ENCODE measurements around the gene SLC1A1.

Gene SLC1A1

DNA sequence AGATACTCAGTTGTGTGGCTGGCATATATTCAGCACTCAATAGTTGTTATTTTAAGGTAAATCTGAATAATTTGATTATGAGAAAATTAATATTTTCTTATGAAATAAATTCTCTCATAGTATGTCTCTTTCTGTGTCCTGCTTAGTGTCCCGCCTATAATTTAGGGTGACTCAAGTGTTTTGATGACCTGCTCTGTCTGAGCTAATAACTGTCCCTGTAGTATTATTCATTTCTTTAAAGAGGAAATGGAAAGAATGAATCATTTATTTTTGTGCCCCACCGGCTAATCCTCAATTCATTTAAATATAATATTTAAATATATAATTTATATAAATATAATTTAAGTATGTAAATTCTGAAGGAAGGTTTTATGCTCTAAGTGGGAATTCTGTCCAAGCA lies 4.1 kb downstream of the SLC1A1 start:
- POLR2A ChIA-PET = interaction anchor here (0.6 kb wide), 1 partner anchor 36 kb away, joined by 3 read pairs; no protein-coding TSS in a partner anchor

GRCh38 chr9:4494806-4495205 lies 4.5 kb downstream of the SLC1A1 start:
- no peak for TF ChIP-seq CTCF (IDR thresholded peaks at IDR 0.05; ENCODE audit: insufficient read depth, low read length, missing control alignments)
- ChIA-PET POLR2A (interaction anchor here (0.6 kb wide), 1 partner anchor 36 kb away, joined by 3 read pairs; no protein-coding TSS in a partner anchor), CTCF (no interaction called here)
- H3K4me3 ChIP-seq (ENCODE audit: low read depth, low read length) = no peak overlapping the region
- DNase-seq (ENCODE audit: low read depth, low spot score) = no peak

More for the DNA sequence above, 4.1 kb downstream of the SLC1A1 start:
- no peak for TF ChIP-seq CTCF (IDR thresholded peaks at IDR 0.05; ENCODE audit: insufficient read depth, low read length, missing control alignments)
- H3K4me3 ChIP-seq (ENCODE audit: low read depth, low read length) = no peak overlapping the region
- no peak for DNase-seq (ENCODE audit: low read depth, low spot score)
- CTCF ChIA-PET = no interaction called here

DNA sequence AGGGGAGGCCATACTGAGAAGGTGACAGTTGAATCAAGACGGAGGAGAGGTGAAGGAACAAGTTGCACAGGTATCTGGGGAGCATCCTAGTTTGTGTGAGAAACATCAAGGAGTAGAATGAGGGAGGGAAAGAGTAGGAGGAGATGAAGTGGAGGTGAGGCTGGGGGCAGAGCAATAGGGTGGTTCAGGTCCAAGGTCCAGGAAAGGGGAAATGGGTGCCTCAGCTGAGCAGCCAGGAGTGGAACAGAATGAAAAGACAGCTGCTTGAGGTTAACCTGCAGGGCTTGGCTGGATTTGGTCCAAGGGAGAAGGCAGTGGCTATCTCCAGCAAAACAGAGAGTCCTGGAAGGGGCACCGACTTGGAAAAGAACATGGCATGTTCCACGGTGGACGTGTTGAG lies 5.3 kb downstream of the SLC1A1 start:
- ChIA-PET CTCF (no interaction called here), POLR2A (no interaction called here)
- no peak for DNase-seq (ENCODE audit: low read depth, low spot score)
- no peak overlapping the region for H3K4me3 ChIP-seq (ENCODE audit: low read depth, low read length)
- TF ChIP-seq CTCF (IDR thresholded peaks at IDR 0.05; ENCODE audit: insufficient read depth, low read length, missing control alignments) = no peak

- ChIA-PET CTCF (no interaction called here), POLR2A (no interaction called here)
- DNase-seq (ENCODE audit: low read depth, low spot score) = no peak
- H3K4me3 ChIP-seq (ENCODE audit: low read depth, low read length) = no peak overlapping the region
- TF ChIP-seq CTCF (IDR thresholded peaks at IDR 0.05; ENCODE audit: insufficient read depth, low read length, missing control alignments) = no peak
Observed at GRCh38 chr9:4496497-4496896, 6.2 kb downstream of the SLC1A1 start.

- TF ChIP-seq CTCF (IDR thresholded peaks at IDR 0.05; ENCODE audit: insufficient read depth, low read length, missing control alignments) = no peak
- ChIA-PET POLR2A (no interaction called here), CTCF (interaction anchor here (1.1 kb wide), 1 partner anchor 107 kb away, joined by 3 read pairs; no protein-coding TSS in a partner anchor)
- no peak overlapping the region for H3K4me3 ChIP-seq (ENCODE audit: low read depth, low read length)
- no peak for DNase-seq (ENCODE audit: low read depth, low spot score)
Observed at GRCh38 chr9:4497395-4497794, 7.1 kb downstream of the SLC1A1 start.

DNA sequence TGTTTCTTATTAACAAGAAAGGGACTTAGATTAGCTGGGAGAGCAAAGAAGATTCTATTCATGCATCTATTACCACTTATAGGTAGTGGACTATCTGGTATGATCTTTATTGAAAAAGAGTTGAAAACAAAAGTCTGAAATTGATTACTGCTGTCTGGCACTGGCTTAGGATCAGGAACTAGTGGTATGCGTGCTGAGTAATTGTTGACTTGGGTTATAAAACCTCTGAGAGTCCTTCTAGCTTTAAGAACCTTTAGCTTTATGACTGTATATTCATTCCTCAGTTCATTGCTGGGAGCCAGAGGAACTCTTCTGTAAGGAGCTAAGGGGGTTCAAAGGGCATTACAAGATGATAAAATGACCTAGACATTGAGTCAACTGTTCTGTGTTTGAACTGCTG lies 7.6 kb downstream of the SLC1A1 start:
- H3K4me3 ChIP-seq (ENCODE audit: low read depth, low read length) = no peak overlapping the region
- ChIA-PET CTCF (interaction anchor here (1.1 kb wide), 1 partner anchor 107 kb away, joined by 3 read pairs; no protein-coding TSS in a partner anchor), POLR2A (no interaction called here)
- peak; percentile 40 for DNase-seq (ENCODE audit: low read depth, low spot score)
- no peak for TF ChIP-seq CTCF (IDR thresholded peaks at IDR 0.05; ENCODE audit: insufficient read depth, low read length, missing control alignments)

Data from AG04449 (cell line).